Gastrocnemius medialis (tissue), 4 donors: Measurements from ENCODE around the gene BANF2. TPM values are rescaled to one million over a fixed set of nuclear protein-coding genes. Genes with fewer than 3 reads are reported as not detected.
"Not testable (repeated sequence)": the region's sequence is repeated elsewhere in the genome, so short reads cannot be mapped to it uniquely, and the experiment has no call there.

Source experiments
- ATAC-seq, 2 donors: fragments of 150-250 bp; one replicate each; pipeline ENCODE4 v1.9.1; 2016
- DNase-seq, 2 donors: peaks; one replicate each; pipeline ENCODE4 v3.0.0-alpha.2; 2019
- H3K27ac ChIP-seq, 4 donors: fragments of 200-600 bp; sonication (generic); 1 replicate in 1 of 4; 2 replicates in 3 of 4; pipeline ENCODE4 v1.5.1; 2016 to 2018; ENCODE audit warnings: mild to moderate bottlenecking in 2 of 4, moderate library complexity in 1 of 4
- H3K27me3 ChIP-seq, 3 donors: fragments of 200-600 bp; sonication (generic) in 2 of 3; 1 replicate in 1 of 3; 2 replicates in 2 of 3; pipeline versions ENCODE4 v1.5.1 to v1.6.0; 2016 to 2019; ENCODE audit warnings: mild to moderate bottlenecking in 1 of 3, moderate library complexity in 1 of 3
- H3K36me3 ChIP-seq, 2 donors: fragments of 200-600 bp; sonication (generic) in 1 of 2; one replicate each; pipeline ENCODE4 v1.5.1; 2017 to 2018
- H3K4me1 ChIP-seq, 2 donors: fragments of 200-600 bp; sonication (generic) in 1 of 2; one replicate each; pipeline ENCODE4 v1.5.1; 2016 to 2017; ENCODE audit warnings: mild to moderate bottlenecking in 2 of 2
- H3K4me3 ChIP-seq, 4 donors: fragments of 200-600 bp; sonication (generic) in 3 of 4; 1 replicate in 1 of 4; 2 replicates in 3 of 4; pipeline ENCODE4 v1.5.1; 2016 to 2019; ENCODE audit warnings: mild to moderate bottlenecking in 2 of 4
- H3K9me3 ChIP-seq, 3 donors: fragments of 200-600 bp; sonication (generic) in 2 of 3; 1 replicate in 1 of 3; 2 replicates in 2 of 3; pipeline ENCODE4 v1.5.1; 2016 to 2019
- POLR2A ChIP-seq, 2 donors: fragments of 450-650 bp; IDR thresholded peaks; one replicate each; pipeline ENCODE4 v1.6.1; 2017; ENCODE audit warnings: antibody characterized with exemption in 2 of 2, mild to moderate bottlenecking in 2 of 2, moderate library complexity in 2 of 2
- in situ Hi-C, 4 donors: fragments of 200-750 bp; cut with MboI; loops; one replicate each; pipeline versions ENCODE4 v1.15.0 to v1.8.0; 2017; ENCODE audit warnings: low sequenced_read_pairs in 4 of 4
- intact Hi-C: fragments of 100-400 bp; cut with DNase I; formaldehyde crosslinking; loops from one replicate; pipeline ENCODE4 v1.15.1; 2023; ENCODE audit warnings: low total_unique reads
- total RNA-seq, 4 donors: library from RNA; depleted of rRNA; stranded (reverse); fragments of >200 nt; gene quantifications; one replicate each; pipeline versions ENCODE4 v1.1.0 to v1.2.3, GENCODE V29; 2016
- TF ChIP-seq, protein P1 (sequence below), 5 experiments: fragments of 450-650 bp in 3 of 5; fragments of 200-600 bp in 2 of 5; sonication (generic) in 2 of 5; IDR thresholded peaks in 4 of 5; conservative IDR thresholded peaks in 1 of 5; 1 replicate in 4 of 5; 2 replicates in 1 of 5; pipeline ENCODE4 v1.5.1; 2016 to 2019; ENCODE audit warnings: antibody characterized with exemption in 5 of 5, mild to moderate bottlenecking in 3 of 5, moderate library complexity in 3 of 5

The BANF2 gene
- total RNA-seq, 4 donors from 2014 or later: not detected

DNA sequence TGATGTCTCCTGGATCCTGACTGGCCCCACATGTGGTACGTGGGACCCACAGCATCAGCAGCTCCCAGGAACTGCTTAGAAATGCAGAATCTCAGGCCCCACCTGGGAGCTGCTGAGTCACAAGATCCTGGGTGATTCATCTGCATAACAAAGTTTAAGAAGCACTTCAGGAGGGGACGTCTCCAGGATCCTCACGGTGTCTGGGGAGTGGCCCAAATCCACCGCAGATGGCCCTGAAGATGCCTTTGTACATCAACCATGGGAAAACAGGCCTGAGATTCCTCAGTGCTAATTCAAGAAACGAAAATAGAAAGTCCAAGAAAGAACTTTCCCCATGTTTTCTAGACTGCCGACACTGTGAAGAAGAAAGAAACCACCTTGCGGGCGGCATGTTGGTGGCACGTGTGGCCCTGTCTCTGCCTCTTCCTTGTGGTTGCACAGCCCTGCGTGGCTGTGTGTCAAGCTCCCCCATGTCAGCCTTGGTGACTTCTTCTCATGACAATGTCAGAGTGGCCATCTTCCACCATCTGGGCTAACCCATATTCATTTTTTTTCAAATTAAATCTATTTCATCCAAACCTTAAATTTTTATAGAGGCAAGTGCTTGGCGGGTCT is 43.8 kb upstream of the BANF2 start:
- Histone ChIP-seq H3K27me3 (no peaks in the 10 kb centered on the region), H3K4me1 (peaks cover 10 to 20% of the 10 kb centered on the region in 2 donors), H3K9me3 (no peaks in the 10 kb centered on the region), H3K4me3 (no peak overlapping the region), H3K27ac (peak overlapping the region in 1 of 4 donors; percentile 20), H3K36me3 (peaks cover 0 to 10% of the 10 kb centered on the region in 2 donors)
- ATAC-seq (no peak), DNase-seq (no peak)
- intact Hi-C loops (no loop called here), in situ Hi-C loops (loop anchor here in 1 of 4 donors (25.0 kb wide), 1 partner anchor 106 kb away; no protein-coding TSS in a partner anchor)
- TF ChIP-seq, protein P1, sequence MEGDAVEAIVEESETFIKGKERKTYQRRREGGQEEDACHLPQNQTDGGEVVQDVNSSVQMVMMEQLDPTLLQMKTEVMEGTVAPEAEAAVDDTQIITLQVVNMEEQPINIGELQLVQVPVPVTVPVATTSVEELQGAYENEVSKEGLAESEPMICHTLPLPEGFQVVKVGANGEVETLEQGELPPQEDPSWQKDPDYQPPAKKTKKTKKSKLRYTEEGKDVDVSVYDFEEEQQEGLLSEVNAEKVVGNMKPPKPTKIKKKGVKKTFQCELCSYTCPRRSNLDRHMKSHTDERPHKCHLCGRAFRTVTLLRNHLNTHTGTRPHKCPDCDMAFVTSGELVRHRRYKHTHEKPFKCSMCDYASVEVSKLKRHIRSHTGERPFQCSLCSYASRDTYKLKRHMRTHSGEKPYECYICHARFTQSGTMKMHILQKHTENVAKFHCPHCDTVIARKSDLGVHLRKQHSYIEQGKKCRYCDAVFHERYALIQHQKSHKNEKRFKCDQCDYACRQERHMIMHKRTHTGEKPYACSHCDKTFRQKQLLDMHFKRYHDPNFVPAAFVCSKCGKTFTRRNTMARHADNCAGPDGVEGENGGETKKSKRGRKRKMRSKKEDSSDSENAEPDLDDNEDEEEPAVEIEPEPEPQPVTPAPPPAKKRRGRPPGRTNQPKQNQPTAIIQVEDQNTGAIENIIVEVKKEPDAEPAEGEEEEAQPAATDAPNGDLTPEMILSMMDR (IDR thresholded peaks at IDR 0.05 in 4 of 5, conservative IDR thresholded peaks at IDR 0.05 in 1 of 5): no peak
- TF ChIP-seq POLR2A (IDR thresholded peaks at IDR 0.05): no peak

DNA sequence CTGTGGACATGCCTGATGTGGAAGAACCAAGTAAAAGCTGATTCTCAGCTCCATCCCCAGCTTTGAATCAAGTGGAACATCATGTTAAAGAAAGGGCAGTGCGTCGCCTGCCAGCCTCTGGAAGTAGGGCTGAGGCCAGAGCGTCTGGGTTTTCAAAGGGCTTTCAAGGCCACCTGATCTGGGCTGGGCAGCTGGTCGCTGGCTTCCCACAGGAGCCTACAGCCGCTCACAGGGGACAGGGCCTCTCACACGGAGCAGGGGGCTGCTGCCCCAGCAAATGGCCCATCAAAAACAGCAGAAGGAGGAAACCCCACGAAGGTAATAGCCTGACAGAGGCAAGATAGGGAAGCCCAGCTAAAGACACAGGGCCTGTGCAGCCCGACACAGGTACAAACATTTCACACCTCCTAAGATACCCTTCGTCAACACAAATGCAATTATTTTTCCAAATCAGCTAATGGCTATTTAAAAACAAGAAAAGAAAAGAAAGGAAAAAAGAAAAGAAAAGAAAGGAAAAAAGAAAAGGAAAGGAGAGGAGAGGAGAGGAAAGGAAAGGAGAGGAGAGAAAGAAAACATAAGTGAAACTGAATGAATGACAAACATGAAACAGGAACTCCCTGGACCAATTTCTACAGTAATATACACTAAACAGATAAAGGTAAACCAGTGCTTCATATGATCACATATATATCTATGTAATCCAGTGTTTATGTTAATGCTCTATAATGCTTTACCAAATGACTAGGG is 42.5 kb upstream of the BANF2 start:
- H3K27me3 ChIP-seq: no peaks in the 10 kb centered on the region
- H3K4me3 ChIP-seq: no peak overlapping the region
- in situ Hi-C loops: loop anchor here in 1 of 4 donors (25.0 kb wide), 1 partner anchor 105 kb away; no protein-coding TSS in a partner anchor
- peak in 1 of 2 donors; percentile 56 for ATAC-seq
- H3K36me3 ChIP-seq: peaks cover 0 to 10% of the 10 kb centered on the region in 2 donors
- H3K27ac ChIP-seq: peak overlapping the region in 1 of 4 donors; percentile 20
- H3K9me3 ChIP-seq: no peaks in the 10 kb centered on the region
- peaks cover 16 to 19% of the 10 kb centered on the region in 2 donors for H3K4me1 ChIP-seq
- no peak for DNase-seq
- no peak for TF ChIP-seq POLR2A (IDR thresholded peaks at IDR 0.05)
- TF ChIP-seq, protein P1 (IDR thresholded peaks at IDR 0.05 in 4 of 5, conservative IDR thresholded peaks at IDR 0.05 in 1 of 5): no peak
- intact Hi-C loops: no loop called here

DNA sequence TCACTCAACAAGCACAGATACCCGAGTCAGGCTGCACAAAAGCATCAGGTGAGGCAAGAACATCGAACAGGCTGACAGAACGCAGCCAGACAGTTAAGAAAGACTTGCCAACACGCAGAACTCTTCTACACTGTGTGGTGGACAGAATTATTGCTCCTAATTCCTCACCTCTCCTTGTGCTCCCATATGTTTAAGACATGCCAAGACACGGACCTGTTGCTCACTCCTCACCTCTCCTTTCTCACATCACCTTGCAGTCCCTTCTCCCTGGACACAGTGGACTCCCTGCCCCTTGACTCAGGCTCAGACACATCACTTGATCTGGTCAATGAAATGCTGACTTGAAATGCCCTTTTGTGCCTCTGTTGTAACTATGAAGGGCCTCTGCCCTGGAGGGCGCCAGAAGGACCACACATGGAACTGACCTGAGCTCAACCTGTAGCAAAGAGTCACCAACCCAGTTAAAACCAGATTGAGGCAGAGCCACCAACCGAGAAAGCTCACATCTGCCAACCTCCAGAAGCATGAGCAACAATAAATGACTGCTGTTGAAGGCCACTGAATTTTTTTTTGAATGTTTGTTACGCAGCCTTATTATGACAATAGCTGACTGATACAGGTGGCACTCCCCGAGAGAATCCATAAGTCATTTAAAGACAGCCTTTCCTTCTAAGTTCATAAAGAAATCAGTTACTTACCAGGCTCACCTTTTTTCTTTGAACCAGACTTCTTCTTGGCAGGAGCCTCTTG is 41.7 kb upstream of the BANF2 start:
- no peak overlapping the region for H3K27ac ChIP-seq
- no peak overlapping the region for H3K4me3 ChIP-seq
- no peaks in the 10 kb centered on the region for H3K9me3 ChIP-seq
- no peaks in the 10 kb centered on the region for H3K27me3 ChIP-seq
- in situ Hi-C loops (loop anchor here in 1 of 4 donors (25.0 kb wide), 1 partner anchor 104 kb away; no protein-coding TSS in a partner anchor), intact Hi-C loops (no loop called here)
- TF ChIP-seq POLR2A (IDR thresholded peaks at IDR 0.05): no peak
- TF ChIP-seq, protein P1 (IDR thresholded peaks at IDR 0.05 in 4 of 5, conservative IDR thresholded peaks at IDR 0.05 in 1 of 5): no peak
- peaks cover 0 to 10% of the 10 kb centered on the region in 2 donors for H3K36me3 ChIP-seq
- H3K4me1 ChIP-seq: peaks cover 22 to 23% of the 10 kb centered on the region in 2 donors
- DNase-seq: no peak
- no peak for ATAC-seq

DNA sequence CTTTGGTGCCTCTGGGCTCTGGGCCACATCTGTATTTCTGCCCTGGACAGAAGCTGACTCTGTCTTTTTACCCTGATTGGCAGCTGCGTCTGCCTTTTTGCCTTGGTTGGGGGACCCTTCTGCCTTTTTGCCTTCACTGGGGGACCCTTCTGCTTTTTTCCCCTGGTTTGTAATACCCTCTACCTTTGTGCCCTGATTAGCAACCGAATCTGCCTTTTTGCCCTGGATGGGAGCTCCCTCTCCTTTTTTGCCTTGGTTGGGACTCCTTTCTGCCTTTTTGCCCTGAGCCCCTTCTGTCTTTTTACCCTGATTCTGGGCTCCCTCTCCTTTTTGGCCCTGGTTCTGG is 41.1 kb upstream of the BANF2 start:
- Histone ChIP-seq H3K4me3 (no peak overlapping the region), H3K36me3 (peaks cover 0 to 10% of the 10 kb centered on the region in 2 donors), H3K9me3 (no peaks in the 10 kb centered on the region), H3K4me1 (peaks cover 22 to 23% of the 10 kb centered on the region in 2 donors), H3K27ac (no peak overlapping the region), H3K27me3 (no peaks in the 10 kb centered on the region)
- DNase-seq (no peak), ATAC-seq (no peak)
- intact Hi-C loops (no loop called here), in situ Hi-C loops (loop anchor here in 1 of 4 donors (25.0 kb wide), 1 partner anchor 104 kb away; no protein-coding TSS in a partner anchor)
- TF ChIP-seq, protein P1 (IDR thresholded peaks at IDR 0.05 in 4 of 5, conservative IDR thresholded peaks at IDR 0.05 in 1 of 5): no peak
- TF ChIP-seq POLR2A (IDR thresholded peaks at IDR 0.05): no peak

DNA sequence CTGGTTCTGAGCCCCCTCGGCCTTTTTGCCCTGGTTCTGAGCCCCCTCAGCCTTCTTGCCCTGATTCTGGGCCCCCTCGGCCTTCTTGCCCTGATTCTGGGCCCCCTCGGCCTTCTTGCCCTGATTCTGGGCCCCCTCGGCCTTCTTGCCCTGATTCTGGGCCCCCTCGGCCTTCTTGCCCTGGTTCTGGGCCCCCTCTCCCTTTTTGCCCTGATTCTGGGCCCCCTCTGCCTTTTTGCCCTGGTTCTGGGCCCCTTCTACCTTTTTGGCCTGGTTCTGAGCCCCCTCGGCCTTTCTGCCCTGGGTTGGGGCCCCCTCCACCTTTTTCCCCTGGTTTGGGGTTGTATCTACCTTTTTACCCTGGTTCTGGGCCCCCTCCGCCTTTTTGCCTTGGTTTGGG is 40.4 kb upstream of the BANF2 start:
- peaks cover 22 to 23% of the 10 kb centered on the region in 2 donors for H3K4me1 ChIP-seq
- H3K4me3 ChIP-seq: not testable (repeated sequence)

More for the DNA sequence above, 40.4 kb upstream of the BANF2 start:
- DNase-seq, H3K9me3 ChIP-seq, H3K36me3 ChIP-seq, ATAC-seq, H3K27me3 ChIP-seq, H3K27ac ChIP-seq, intact Hi-C loops: not testable (repeated sequence)
- in situ Hi-C loops: loop anchor here in 1 of 4 donors (25.0 kb wide), 1 partner anchor 103 kb away; no protein-coding TSS in a partner anchor
